Sigmoid colon (tissue), 7 donors: Measurements from ENCODE around the gene CRYGN. TPM values are rescaled to one million over a fixed set of nuclear protein-coding genes. Genes with fewer than 3 reads are reported as not detected.

ENCODE experiments used
- DNase-seq: peaks from one replicate; pipeline ENCODE4 v3.0.0-alpha.2; 2019
- H3K27ac ChIP-seq, 4 donors: fragments of 200-600 bp; sonication (generic); one replicate each; pipeline ENCODE4 v1.5.1; 2016 to 2019; ENCODE audit warnings: mild to moderate bottlenecking in 1 of 4
- H3K27me3 ChIP-seq, 3 donors: fragments of 200-600 bp; sonication (generic); one replicate each; pipeline ENCODE4 v1.5.1; 2019; ENCODE audit warnings: mild to moderate bottlenecking in 1 of 3
- H3K36me3 ChIP-seq, 4 donors: fragments of 200-600 bp; sonication (generic); one replicate each; pipeline ENCODE4 v1.5.1; 2016 to 2019
- H3K4me1 ChIP-seq, 4 donors: fragments of 200-600 bp; sonication (generic); one replicate each; pipeline ENCODE4 v1.5.1; 2017 to 2019
- H3K4me3 ChIP-seq, 4 donors: fragments of 200-600 bp; sonication (generic); one replicate each; pipeline ENCODE4 v1.5.1; 2017 to 2019; ENCODE audit warnings: mild to moderate bottlenecking in 2 of 4, moderate library complexity in 1 of 4
- H3K9me3 ChIP-seq, 4 donors: fragments of 200-600 bp in 3 of 4; sonication (generic) in 3 of 4; one replicate each; pipeline versions ENCODE4 v1.5.1 to v1.6.1; 2013 to 2019
- CTCF ChIP-seq, 4 experiments: fragments of 450-650 bp in 3 of 4; fragments of 200-600 bp in 1 of 4; IDR thresholded peaks; one replicate each; pipeline ENCODE4 v1.5.1; 2016 to 2019; ENCODE audit warnings: antibody characterized with exemption in 4 of 4, mild to moderate bottlenecking in 3 of 4, moderate library complexity in 2 of 4
- EP300 ChIP-seq, 4 donors: sonication (generic); formaldehyde crosslinking; IDR thresholded peaks; one replicate each; pipeline ENCODE4 v1.6.1; 2017; ENCODE audit warnings: antibody characterized with exemption in 4 of 4
- POLR2A ChIP-seq, 2 donors: fragments of 450-650 bp; IDR thresholded peaks; one replicate each; pipeline ENCODE4 v1.6.1; 2016; ENCODE audit warnings: antibody characterized with exemption in 2 of 2, mild to moderate bottlenecking in 2 of 2, moderate library complexity in 2 of 2
- POLR2AphosphoS5 ChIP-seq, 4 donors: sonication (generic); formaldehyde crosslinking; IDR thresholded peaks; one replicate each; pipeline ENCODE4 v1.6.1; 2017; ENCODE audit warnings: antibody characterized with exemption in 4 of 4
- WGBS, 2 donors: extraction: QIAGEN DNeasy Blood & Tissue Kit; methylation state at CpG; one replicate each; pipeline ENCODE4 v1.1.7; 2013; 5-methylcytosine and 5-hydroxymethylcytosine counted together
- intact Hi-C: fragments of 100-400 bp; cut with DNase I; formaldehyde crosslinking; loops from one replicate; pipeline ENCODE4 v1.15.1; 2023
- polyA plus RNA-seq, 3 donors: library from polyadenylated mRNA; stranded (reverse); fragments of 200-250 nt; gene quantifications; one replicate each; pipeline ENCODE4 v1.2.3, GENCODE V29; 2013
- total RNA-seq, 4 donors: library from RNA; depleted of rRNA; stranded (reverse); fragments of >200 nt; gene quantifications; one replicate each; pipeline ENCODE4 v1.1.0, GENCODE V29; 2016
- donor health status: healthy with polysubstance abuse.
- donor health status: Bipolar disorder and iron deficiency.
- donor health status: healthy.

CRYGN gene
- total and polyA plus RNA-seq, 7 donors = 0.17 to 1.8 (median 0.99) TPM; not detected in 3

GRCh38 chr7:151386301-151387160, 53.4 kb downstream of the CRYGN start:
- H3K27me3 ChIP-seq = peaks cover 11 to 25% (median 13%) of the 10 kb centered on the region in 3 donors
- H3K9me3 ChIP-seq = no peaks in the 10 kb centered on the region
- TF ChIP-seq CTCF (IDR thresholded peaks at IDR 0.05) (no peak), EP300 (IDR thresholded peaks at IDR 0.05) (no peak), POLR2AphosphoS5 (IDR thresholded peaks at IDR 0.05) (no peak)
- 52 to 74% methylated on average over 16 of the region's 16 CpGs for WGBS, 2 donors
- H3K27ac ChIP-seq = no peak overlapping the region
- peaks cover 0 to 12% (median 8%) of the 10 kb centered on the region in 4 donors for H3K4me1 ChIP-seq
- intact Hi-C loops = no loop called here
- no peak overlapping the region for H3K4me3 ChIP-seq
- H3K36me3 ChIP-seq = no peaks in the 10 kb centered on the region
- DNase-seq = no peak

GRCh38 chr7:151385626-151386300, 54.2 kb downstream of the CRYGN start:
- no peak for DNase-seq
- 86 to 91% methylated on average over 26 of the region's 26 CpGs for WGBS, 2 donors
- Histone ChIP-seq H3K27ac (no peak overlapping the region), H3K9me3 (no peaks in the 10 kb centered on the region), H3K4me1 (peaks cover 0 to 20% (median 16%) of the 10 kb centered on the region in 4 donors), H3K27me3 (peaks cover 12 to 32% (median 18%) of the 10 kb centered on the region in 3 donors), H3K36me3 (no peaks in the 10 kb centered on the region), H3K4me3 (no peak overlapping the region)
- TF ChIP-seq EP300 (IDR thresholded peaks at IDR 0.05) (no peak), POLR2A (IDR thresholded peaks at IDR 0.05) (no peak), POLR2AphosphoS5 (IDR thresholded peaks at IDR 0.05) (no peak), CTCF (IDR thresholded peaks at IDR 0.05) (no peak)
- intact Hi-C loops = no loop called here

- WGBS, 2 donors = 79 to 87% methylated on average over 26 of the region's 26 CpGs
- Histone ChIP-seq H3K4me3 (no peak overlapping the region), H3K27ac (no peak overlapping the region), H3K36me3 (no peaks in the 10 kb centered on the region), H3K4me1 (peaks cover 0 to 20% (median 18%) of the 10 kb centered on the region in 4 donors), H3K9me3 (no peaks in the 10 kb centered on the region), H3K27me3 (peaks cover 12 to 32% (median 18%) of the 10 kb centered on the region in 3 donors)
- intact Hi-C loops = no loop called here
- TF ChIP-seq EP300 (IDR thresholded peaks at IDR 0.05) (no peak), CTCF (IDR thresholded peaks at IDR 0.05) (no peak), POLR2AphosphoS5 (IDR thresholded peaks at IDR 0.05) (no peak), POLR2A (IDR thresholded peaks at IDR 0.05) (no peak)
- DNase-seq = no peak
These were observed 54.9 kb downstream of the CRYGN start for GRCh38 chr7:151384776-151385625.

DNA sequence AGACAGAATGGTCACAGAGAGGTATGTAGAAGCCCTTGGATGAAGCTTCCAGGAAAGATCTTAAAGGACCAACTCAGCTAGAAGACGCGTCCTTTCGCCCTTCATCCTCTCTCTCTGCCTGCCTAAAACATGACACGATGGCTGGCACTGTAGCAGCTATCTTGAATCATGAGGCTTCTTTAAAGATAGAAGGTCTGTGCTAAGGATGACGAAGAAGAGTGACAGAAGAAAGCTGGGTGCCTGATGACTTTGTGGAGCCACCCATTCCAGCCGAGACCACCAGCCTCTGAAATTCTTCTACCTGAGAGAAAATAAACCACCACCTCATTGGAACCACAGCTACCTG, 55.6 kb downstream of the CRYGN start:
- Histone ChIP-seq H3K27me3 (peaks cover 12 to 32% (median 18%) of the 10 kb centered on the region in 3 donors), H3K4me3 (no peak overlapping the region), H3K9me3 (no peaks in the 10 kb centered on the region), H3K36me3 (peaks cover 0 to 6% (median 0%) of the 10 kb centered on the region in 4 donors), H3K4me1 (peaks cover 0 to 20% (median 18%) of the 10 kb centered on the region in 4 donors), H3K27ac (no peak overlapping the region)
- WGBS, 2 donors = 77 to 91% methylated on average over 6 of the region's 6 CpGs
- no peak for TF ChIP-seq POLR2A (IDR thresholded peaks at IDR 0.05)
- no peak for TF ChIP-seq POLR2AphosphoS5 (IDR thresholded peaks at IDR 0.05)
- TF ChIP-seq EP300 (IDR thresholded peaks at IDR 0.05) = no peak
- no peak for TF ChIP-seq CTCF (IDR thresholded peaks at IDR 0.05)
- DNase-seq = no peak
- intact Hi-C loops = no loop called here
